Measurements from ENCODE around the gene NR3C1. TPM values are rescaled to one million over a fixed set of nuclear protein-coding genes. Genes with fewer than 3 reads are reported as not detected.

Gene NR3C1
- total and polyA plus RNA-seq, 2 of the 13 experiments (the other 11 are each of a cell fraction or from before 2014, with no cell fraction given), result 10.0 to 24.3 TPM

DNA sequence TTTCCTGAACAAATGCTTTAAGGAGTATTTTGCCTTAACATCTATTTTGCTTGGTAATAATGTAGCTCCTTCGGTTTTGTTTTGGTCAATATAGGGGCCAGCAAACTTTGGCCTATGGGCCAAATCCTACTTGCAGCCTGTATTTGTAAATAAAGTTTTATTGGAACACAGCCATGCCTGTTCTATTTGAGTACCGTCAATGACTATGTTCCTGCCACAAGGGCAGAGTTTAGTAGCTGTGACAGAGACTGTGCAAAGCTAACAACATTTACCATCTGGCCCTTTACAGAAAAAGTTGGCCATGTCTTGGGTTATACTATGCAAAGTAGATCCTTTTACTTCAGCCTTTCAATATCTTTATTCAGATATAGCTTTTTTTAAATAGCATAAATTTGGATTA is 113.4 kb downstream of the NR3C1 start:
- ATAC-seq (no peak), FAIRE-seq (no peak), DNase-seq (ENCODE audit: low spot score) (no peak)
- WGBS (ENCODE audit: low lambda C conversion rate), result 92% methylated on average over 2 of the region's 2 CpGs
- no peak overlapping the region for H3K27ac ChIP-seq (ENCODE audit: extremely low read length, insufficient read depth, low read length)
- no peak overlapping the region for H2AFZ ChIP-seq (ENCODE audit: low read length)
- H3K36me3 ChIP-seq (replicated peaks in 1 of 2; ENCODE audit: control insufficient read depth in 1 of 2, insufficient read depth in 2 of 2, low read length in 2 of 2), result peaks cover 6 to 10% of the 10 kb centered on the region in 2 experiments; a peak in 4 of 5 replicates
- TF ChIP-seq ZNF558 (CRISPR knock-in tag; IDR thresholded peaks at IDR 0.05; ENCODE audit: borderline replicate concordance), result no peak
- TF ChIP-seq, protein P1, sequence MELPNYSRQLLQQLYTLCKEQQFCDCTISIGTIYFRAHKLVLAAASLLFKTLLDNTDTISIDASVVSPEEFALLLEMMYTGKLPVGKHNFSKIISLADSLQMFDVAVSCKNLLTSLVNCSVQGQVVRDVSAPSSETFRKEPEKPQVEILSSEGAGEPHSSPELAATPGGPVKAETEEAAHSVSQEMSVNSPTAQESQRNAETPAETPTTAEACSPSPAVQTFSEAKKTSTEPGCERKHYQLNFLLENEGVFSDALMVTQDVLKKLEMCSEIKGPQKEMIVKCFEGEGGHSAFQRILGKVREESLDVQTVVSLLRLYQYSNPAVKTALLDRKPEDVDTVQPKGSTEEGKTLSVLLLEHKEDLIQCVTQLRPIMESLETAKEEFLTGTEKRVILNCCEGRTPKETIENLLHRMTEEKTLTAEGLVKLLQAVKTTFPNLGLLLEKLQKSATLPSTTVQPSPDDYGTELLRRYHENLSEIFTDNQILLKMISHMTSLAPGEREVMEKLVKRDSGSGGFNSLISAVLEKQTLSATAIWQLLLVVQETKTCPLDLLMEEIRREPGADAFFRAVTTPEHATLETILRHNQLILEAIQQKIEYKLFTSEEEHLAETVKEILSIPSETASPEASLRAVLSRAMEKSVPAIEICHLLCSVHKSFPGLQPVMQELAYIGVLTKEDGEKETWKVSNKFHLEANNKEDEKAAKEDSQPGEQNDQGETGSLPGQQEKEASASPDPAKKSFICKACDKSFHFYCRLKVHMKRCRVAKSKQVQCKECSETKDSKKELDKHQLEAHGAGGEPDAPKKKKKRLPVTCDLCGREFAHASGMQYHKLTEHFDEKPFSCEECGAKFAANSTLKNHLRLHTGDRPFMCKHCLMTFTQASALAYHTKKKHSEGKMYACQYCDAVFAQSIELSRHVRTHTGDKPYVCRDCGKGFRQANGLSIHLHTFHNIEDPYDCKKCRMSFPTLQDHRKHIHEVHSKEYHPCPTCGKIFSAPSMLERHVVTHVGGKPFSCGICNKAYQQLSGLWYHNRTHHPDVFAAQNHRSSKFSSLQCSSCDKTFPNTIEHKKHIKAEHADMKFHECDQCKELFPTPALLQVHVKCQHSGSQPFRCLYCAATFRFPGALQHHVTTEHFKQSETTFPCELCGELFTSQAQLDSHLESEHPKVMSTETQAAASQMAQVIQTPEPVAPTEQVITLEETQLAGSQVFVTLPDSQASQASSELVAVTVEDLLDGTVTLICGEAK (IDR thresholded peaks at IDR 0.05), result 0 out of 2 replicates have a peak, but pooled peaks have one; percentile 45
- TF ChIP-seq, protein P1 (CRISPR knock-in tag; IDR thresholded peaks at IDR 0.05), result peak; percentile 96
- in situ Hi-C loops (cut with HindIII; ENCODE audit: extremely low pct_ligation_motif_present, low pct_unique_long_range_greater_than_20kb) (no loop called here), intact Hi-C loops (cut with micrococcal nuclease; ENCODE audit: unreplicated experiment) (no loop called here)
- CTCF ChIA-PET (ENCODE audit: low intra/inter-chr PET ratio, low total read pairs), result no interaction called here
- no TSS peak for BruUV-seq (replicated peaks)
- H4K20me1 ChIP-seq (ENCODE audit: insufficient read depth, low read length), result no peaks in the 10 kb centered on the region
- no peaks in the 10 kb centered on the region for H3K27me3 ChIP-seq (ENCODE audit: control insufficient read depth in 1 of 2, insufficient read depth in 2 of 2, low read length in 2 of 2)
- no peaks in the 10 kb centered on the region for H3K79me2 ChIP-seq (ENCODE audit: insufficient read depth, low read length)
- no peak overlapping the region for H3K9ac ChIP-seq (ENCODE audit: insufficient read depth, low read depth, low read length)
- POLR2A ChIA-PET, result no interaction called here
- H3K4me1 ChIP-seq (ENCODE audit: insufficient read depth, low read length), result no peaks in the 10 kb centered on the region
- H3K4me2 ChIP-seq (ENCODE audit: low read depth, low read length), result no peak overlapping the region
- no peak overlapping the region for H3K4me3 ChIP-seq (replicated peaks in 1 of 3; ENCODE audit: insufficient read depth in 1 of 3, low read depth in 2 of 3, low read length in 3 of 3)
- H3K9me3 ChIP-seq (ENCODE audit: low read length), result no peaks in the 10 kb centered on the region

Data from HepG2 (cell line).